NCI-H2107 (cell line): ENCODE data around the gene SH3PXD2A.

Experiments used
- DNase-seq: peaks from one replicate; lab custom pipeline; 2025; lab: John Stamatoyannopoulos, UW

SH3PXD2A gene

DNA sequence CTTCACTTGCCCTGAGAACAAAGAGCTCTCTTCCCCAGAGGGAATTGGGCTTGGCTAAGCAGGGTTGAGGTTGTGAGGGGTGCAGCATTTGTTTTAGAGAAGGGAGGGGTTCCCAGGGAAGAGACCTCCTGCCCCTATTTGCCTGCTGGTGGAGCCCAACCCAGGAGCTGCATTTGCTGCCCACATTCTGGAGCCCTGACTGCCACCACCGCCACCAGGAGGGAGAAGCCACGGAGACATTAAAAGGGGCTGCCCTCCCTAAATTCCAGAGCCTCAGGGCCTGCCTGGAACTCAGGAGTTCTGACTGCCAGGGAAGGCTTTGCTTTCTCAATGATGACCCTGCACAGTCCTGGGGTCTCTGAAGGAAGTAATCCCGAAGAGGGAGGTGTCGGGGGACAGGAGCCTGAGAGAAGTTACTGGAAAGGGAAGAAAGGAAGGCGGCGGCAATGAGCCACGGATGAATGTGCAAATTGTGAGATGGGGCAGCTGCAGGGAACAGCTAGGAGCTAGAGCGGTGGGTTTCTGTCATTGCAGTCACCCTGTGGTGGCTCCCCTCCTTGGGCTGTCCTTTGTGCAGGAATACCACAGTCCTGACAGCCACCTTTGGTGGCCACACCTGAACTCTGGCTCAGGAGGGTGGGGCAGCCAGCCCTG lies 310.6 kb downstream of the SH3PXD2A start:
- no peak for DNase-seq
